ENCODE results near the gene FAM20C. TPM values are rescaled to one million over a fixed set of nuclear protein-coding genes. Genes with fewer than 3 reads are reported as not detected.
"Not testable (repeated sequence)": the region's sequence is repeated elsewhere in the genome, so short reads cannot be mapped to it uniquely, and the experiment has no call there.

The FAM20C gene
- total RNA-seq, 2 donors from 2014 or later: 32.5 to 106 TPM

GRCh38 chr7:295155-296154, 103.1 kb downstream of the FAM20C start:
- no peaks in the 10 kb centered on the region for H3K9me3 ChIP-seq
- H3K27me3 ChIP-seq (replicated peaks; ENCODE audit: insufficient read depth): no peaks in the 10 kb centered on the region
- TF ChIP-seq CTCF (IDR thresholded peaks at IDR 0.05): no peak
- H3K27ac ChIP-seq: no peak overlapping the region
- ATAC-seq (ENCODE audit: insufficient number of reproducible peaks, low FRiP score, low read depth): no peak
- H3K4me1 ChIP-seq (ENCODE audit: control insufficient read depth in 1 of 2, low read depth in 2 of 2): no peaks in the 10 kb centered on the region
- DNase-seq (ENCODE audit: low spot score): no peak
- H3K4me3 ChIP-seq: no peak overlapping the region
- H3K36me3 ChIP-seq: no peaks in the 10 kb centered on the region

- no peak overlapping the region for H3K27ac ChIP-seq
- DNase-seq (ENCODE audit: low spot score) (no peak), ATAC-seq (ENCODE audit: insufficient number of reproducible peaks, low FRiP score, low read depth) (no peak)
- no peak overlapping the region for H3K4me3 ChIP-seq
- H3K9me3 ChIP-seq: no peaks in the 10 kb centered on the region
- no peaks in the 10 kb centered on the region for H3K36me3 ChIP-seq
- no peaks in the 10 kb centered on the region for H3K27me3 ChIP-seq (replicated peaks; ENCODE audit: insufficient read depth)
- no peak for TF ChIP-seq CTCF (IDR thresholded peaks at IDR 0.05)
- no peaks in the 10 kb centered on the region for H3K4me1 ChIP-seq (ENCODE audit: control insufficient read depth in 1 of 2, low read depth in 2 of 2)
Measured at GRCh38 chr7:296373-296945, 104.1 kb downstream of the FAM20C start.

- H3K36me3 ChIP-seq; ATAC-seq (ENCODE audit: insufficient number of reproducible peaks, low FRiP score, low read depth); H3K4me1 ChIP-seq (ENCODE audit: control insufficient read depth in 1 of 2, low read depth in 2 of 2); H3K27me3 ChIP-seq (replicated peaks; ENCODE audit: insufficient read depth); H3K27ac ChIP-seq; H3K9me3 ChIP-seq; DNase-seq (ENCODE audit: low spot score); H3K4me3 ChIP-seq: not testable (repeated sequence)
Measured at GRCh38 chr7:297141-297540, 104.8 kb downstream of the FAM20C start.

- no peak for DNase-seq (ENCODE audit: low spot score)
- H3K27ac ChIP-seq: no peak overlapping the region
- no peak for TF ChIP-seq CTCF (IDR thresholded peaks at IDR 0.05)
Measured at GRCh38 chr7:297611-298374, 105.4 kb downstream of the FAM20C start.

GRCh38 chr7:298375-298702, 106.0 kb downstream of the FAM20C start:
- no peaks in the 10 kb centered on the region for H3K36me3 ChIP-seq
- no peaks in the 10 kb centered on the region for H3K4me1 ChIP-seq (ENCODE audit: control insufficient read depth in 1 of 2, low read depth in 2 of 2)
- DNase-seq (ENCODE audit: low spot score) (no peak), ATAC-seq (ENCODE audit: insufficient number of reproducible peaks, low FRiP score, low read depth) (no peak)
- H3K27ac ChIP-seq: no peak overlapping the region
- no peak overlapping the region for H3K4me3 ChIP-seq
- no peaks in the 10 kb centered on the region for H3K27me3 ChIP-seq (replicated peaks; ENCODE audit: insufficient read depth)
- H3K9me3 ChIP-seq: no peaks in the 10 kb centered on the region
- no peak for TF ChIP-seq CTCF (IDR thresholded peaks at IDR 0.05)

More at GRCh38 chr7:297611-298374, 105.4 kb downstream of the FAM20C start:
- no peaks in the 10 kb centered on the region for H3K36me3 ChIP-seq
- ATAC-seq (ENCODE audit: insufficient number of reproducible peaks, low FRiP score, low read depth): no peak
- no peaks in the 10 kb centered on the region for H3K9me3 ChIP-seq
- H3K27me3 ChIP-seq (replicated peaks; ENCODE audit: insufficient read depth): no peaks in the 10 kb centered on the region
- no peak overlapping the region for H3K4me3 ChIP-seq
- H3K4me1 ChIP-seq (ENCODE audit: control insufficient read depth in 1 of 2, low read depth in 2 of 2): no peaks in the 10 kb centered on the region
